Measurements from ENCODE around the gene TRIM71.

Gene TRIM71

DNA sequence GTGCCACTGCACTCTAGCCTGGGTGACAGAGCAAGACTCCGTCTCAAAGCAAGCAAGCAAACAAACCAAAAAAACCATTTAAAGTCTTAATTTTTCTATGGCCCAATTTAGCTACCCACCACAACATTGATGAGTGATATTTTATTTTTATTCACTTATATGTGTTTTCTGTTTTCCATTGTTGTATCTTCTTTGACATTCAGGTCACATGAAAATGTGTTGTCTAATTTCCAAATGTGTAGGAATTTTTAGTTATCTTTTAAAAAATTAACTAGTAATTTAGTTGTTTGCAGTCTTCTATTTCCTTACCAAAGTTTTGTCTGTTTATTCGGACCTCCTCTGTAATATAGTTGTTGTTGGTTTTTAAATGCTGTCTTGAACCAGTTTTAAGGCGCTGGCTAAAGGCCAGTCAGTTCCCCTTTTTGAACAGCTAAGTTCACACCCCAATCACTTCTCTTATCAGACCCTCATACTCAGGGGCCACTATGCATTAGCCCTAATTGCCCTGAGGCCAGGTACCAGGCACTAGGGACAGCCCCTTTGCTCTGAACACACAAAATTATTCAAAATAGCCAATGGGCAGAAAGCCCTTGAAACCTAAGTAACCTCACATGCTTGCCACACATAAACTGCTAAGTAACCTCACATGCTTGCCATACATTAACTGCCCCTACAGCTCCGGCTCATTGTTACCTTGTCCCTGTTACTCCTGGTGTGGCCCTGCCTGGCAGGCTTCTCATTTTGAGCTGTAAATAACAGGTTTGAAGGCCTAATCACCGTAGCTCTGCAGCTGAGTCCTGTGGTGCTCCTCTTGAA is 129.4 kb downstream of the TRIM71 start:
- no peak for DNase-seq
